Activated CD8-positive, alpha-beta memory T cell treated with anti-CD3 and anti-CD28 coated beads, Interleukin-2, amount 50 U/mL, for 4 hours (primary cell): ENCODE results near the gene FSHR.

Experiments
- DNase-seq: peaks from one replicate; pipeline ENCODE4 v3.0.0-alpha.2; 2020

The FSHR gene

GRCh38 chr2:49029406-49029805 lies 124.9 kb downstream of the FSHR start:
- no peak for DNase-seq

GRCh38 chr2:49028101-49028500 lies 126.2 kb downstream of the FSHR start:
- no peak for DNase-seq

- no peak for DNase-seq
Measured at GRCh38 chr2:49026706-49027105, 127.6 kb downstream of the FSHR start.

GRCh38 chr2:49021271-49021670 lies 133.0 kb downstream of the FSHR start:
- no peak for DNase-seq

- DNase-seq: no peak
Measured at GRCh38 chr2:49005261-49005660, 149.1 kb downstream of the FSHR start.

- DNase-seq: no peak
Measured at GRCh38 chr2:49004036-49004626, 150.2 kb downstream of the FSHR start.

GRCh38 chr2:49003201-49003600 lies 151.1 kb downstream of the FSHR start:
- no peak for DNase-seq

- no peak for DNase-seq
Measured at GRCh38 chr2:49002750-49003149, 151.6 kb downstream of the FSHR start.

- DNase-seq: no peak
Measured at GRCh38 chr2:49000695-49001094, 153.6 kb downstream of the FSHR start.

- DNase-seq: no peak
Measured at GRCh38 chr2:48998449-48998848, 155.9 kb downstream of the FSHR start.

GRCh38 chr2:48993576-48993975 lies 160.7 kb downstream of the FSHR start:
- DNase-seq: no peak

GRCh38 chr2:48991415-48992131 lies 162.7 kb downstream of the FSHR start:
- no peak for DNase-seq

GRCh38 chr2:48984922-48985321 lies 169.4 kb downstream of the FSHR start:
- no peak for DNase-seq

- no peak for DNase-seq
Measured at GRCh38 chr2:48983551-48983950, 170.8 kb downstream of the FSHR start.

- DNase-seq: no peak
Measured at GRCh38 chr2:48982887-48983435, 171.4 kb downstream of the FSHR start.

GRCh38 chr2:48980846-48981245 lies 173.5 kb downstream of the FSHR start:
- no peak for DNase-seq

- DNase-seq: no peak
Measured at GRCh38 chr2:48979691-48980090, 174.6 kb downstream of the FSHR start.

GRCh38 chr2:48978131-48978530 lies 176.2 kb downstream of the FSHR start:
- DNase-seq: no peak

GRCh38 chr2:48971801-48972200 lies 182.5 kb downstream of the FSHR start:
- no peak for DNase-seq

- no peak for DNase-seq
Measured at GRCh38 chr2:48968011-48968410, 186.3 kb downstream of the FSHR start.

GRCh38 chr2:48965204-48965603 lies 189.1 kb downstream of the FSHR start:
- DNase-seq: no peak

GRCh38 chr2:48961009-48961408 lies 193.3 kb downstream of the FSHR start:
- no peak for DNase-seq

- no peak for DNase-seq
Measured at GRCh38 chr2:48954935-48955334, 199.4 kb downstream of the FSHR start.

GRCh38 chr2:48954311-48954710 lies 200.0 kb downstream of the FSHR start:
- DNase-seq: no peak

- DNase-seq: no peak
Measured at GRCh38 chr2:48952614-48953013, 201.7 kb downstream of the FSHR start.
